ENCODE results near the gene NXPE3. TPM values are rescaled to one million over a fixed set of nuclear protein-coding genes. Genes with fewer than 3 reads are reported as not detected.

Gene NXPE3
- total RNA-seq, 2 experiments from 2014 or later: 37.4 to 37.5 TPM

DNA sequence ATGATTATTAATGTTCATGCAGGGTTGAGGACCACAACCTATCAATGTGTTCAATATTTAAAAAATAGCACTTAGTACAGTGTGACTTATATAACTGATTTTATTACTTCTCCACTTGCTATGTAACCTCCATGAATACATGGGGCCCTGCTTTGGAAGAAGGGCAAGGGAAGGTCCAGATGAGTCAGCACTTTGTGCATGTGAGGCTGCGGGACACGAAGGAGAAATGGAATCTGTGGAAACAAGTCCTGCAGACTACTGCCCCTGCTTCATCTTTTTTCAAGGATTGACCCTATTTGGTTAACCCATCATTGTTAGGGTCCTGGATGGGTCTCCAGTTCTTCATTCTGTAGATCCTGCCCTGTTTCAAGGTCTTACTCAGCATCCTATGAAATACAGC lies 1.6 kb downstream of the NXPE3 start:
- Histone ChIP-seq H3K4me3 (ENCODE audit: low read length) (no peak overlapping the region), H3K27ac (ENCODE audit: low read depth in 1 of 2, low read length in 2 of 2) (peak overlapping the region in 1 of 2 donors; percentile 87), H3K4me1 (ENCODE audit: insufficient read depth, low read length) (peaks cover 39% of the 10 kb centered on the region), H3K36me3 (ENCODE audit: insufficient read depth, low read length) (peaks cover 31% of the 10 kb centered on the region), H3K27me3 (ENCODE audit: control insufficient read depth in 1 of 2, insufficient read depth in 2 of 2, low read length in 2 of 2) (no peaks in the 10 kb centered on the region), H3K9me3 (ENCODE audit: control insufficient read depth in 1 of 2, insufficient read depth in 1 of 2, low read length in 2 of 2) (no peaks in the 10 kb centered on the region)
- intact Hi-C loops (cut with DNase I, micrococcal nuclease): loop anchor here in 1 of 2 experiments (2.0 kb wide), 1 partner anchor 50 kb away; no protein-coding TSS in a partner anchor
- ChIA-PET CTCF (interaction anchor here (1.8 kb wide), 1 partner anchor 22 kb away, joined by 6 read pairs; no protein-coding TSS in a partner anchor), POLR2A (interaction anchor here (0.6 to 1.1 kb wide), 2 partner anchors 20 to 207 kb away, joined by 3 to 4 read pairs; partner anchors contain the start of gene PCNP)
- Mint-ChIP-seq H3K4me1 (ENCODE audit: low read depth) (peaks cover 73% of the 10 kb centered on the region), H3K9me3 (no peaks in the 10 kb centered on the region), H3K27ac (peak overlapping the region; percentile 100), H3K36me3 (ENCODE audit: low read depth) (peaks cover 49% of the 10 kb centered on the region), H3K27me3 (no peaks in the 10 kb centered on the region), H3K4me3 (peak overlapping the region; percentile 98)
- peak in 1 of 14 experiments; percentile 21 for DNase-seq
- TF ChIP-seq CTCF (IDR thresholded peaks at IDR 0.05): no peak
- ATAC-seq (ENCODE audit: poor library complexity): no peak

- Mint-ChIP-seq H3K36me3 (ENCODE audit: low read depth) (peaks cover 54% of the 10 kb centered on the region), H3K4me3 (peak overlapping the region; percentile 98), H3K9me3 (no peaks in the 10 kb centered on the region), H3K27ac (peak overlapping the region; percentile 100), H3K4me1 (ENCODE audit: low read depth) (peaks cover 78% of the 10 kb centered on the region), H3K27me3 (no peaks in the 10 kb centered on the region)
- Histone ChIP-seq H3K27ac (ENCODE audit: low read depth in 1 of 2, low read length in 2 of 2) (no peak overlapping the region), H3K27me3 (ENCODE audit: control insufficient read depth in 1 of 2, insufficient read depth in 2 of 2, low read length in 2 of 2) (no peaks in the 10 kb centered on the region), H3K9me3 (ENCODE audit: control insufficient read depth in 1 of 2, insufficient read depth in 1 of 2, low read length in 2 of 2) (no peaks in the 10 kb centered on the region), H3K4me3 (ENCODE audit: low read length) (no peak overlapping the region), H3K4me1 (ENCODE audit: insufficient read depth, low read length) (peaks cover 44% of the 10 kb centered on the region), H3K36me3 (ENCODE audit: insufficient read depth, low read length) (peaks cover 36% of the 10 kb centered on the region)
- no peak for DNase-seq
- ChIA-PET POLR2A (interaction anchor here (1.1 kb wide), 1 partner anchor 207 kb away, joined by 4 read pairs; the partner anchor contains the start of gene PCNP), CTCF (interaction anchor here (1.8 kb wide), 1 partner anchor 22 kb away, joined by 6 read pairs; no protein-coding TSS in a partner anchor)
- intact Hi-C loops (cut with DNase I, micrococcal nuclease): loop anchor here in 1 of 2 experiments (2.0 kb wide), 1 partner anchor 50 kb away; no protein-coding TSS in a partner anchor
- TF ChIP-seq CTCF (IDR thresholded peaks at IDR 0.05): no peak
- no peak for ATAC-seq (ENCODE audit: poor library complexity)
These were observed 2.2 kb downstream of the NXPE3 start for GRCh38 chr3:101781166-101781565.

DNA sequence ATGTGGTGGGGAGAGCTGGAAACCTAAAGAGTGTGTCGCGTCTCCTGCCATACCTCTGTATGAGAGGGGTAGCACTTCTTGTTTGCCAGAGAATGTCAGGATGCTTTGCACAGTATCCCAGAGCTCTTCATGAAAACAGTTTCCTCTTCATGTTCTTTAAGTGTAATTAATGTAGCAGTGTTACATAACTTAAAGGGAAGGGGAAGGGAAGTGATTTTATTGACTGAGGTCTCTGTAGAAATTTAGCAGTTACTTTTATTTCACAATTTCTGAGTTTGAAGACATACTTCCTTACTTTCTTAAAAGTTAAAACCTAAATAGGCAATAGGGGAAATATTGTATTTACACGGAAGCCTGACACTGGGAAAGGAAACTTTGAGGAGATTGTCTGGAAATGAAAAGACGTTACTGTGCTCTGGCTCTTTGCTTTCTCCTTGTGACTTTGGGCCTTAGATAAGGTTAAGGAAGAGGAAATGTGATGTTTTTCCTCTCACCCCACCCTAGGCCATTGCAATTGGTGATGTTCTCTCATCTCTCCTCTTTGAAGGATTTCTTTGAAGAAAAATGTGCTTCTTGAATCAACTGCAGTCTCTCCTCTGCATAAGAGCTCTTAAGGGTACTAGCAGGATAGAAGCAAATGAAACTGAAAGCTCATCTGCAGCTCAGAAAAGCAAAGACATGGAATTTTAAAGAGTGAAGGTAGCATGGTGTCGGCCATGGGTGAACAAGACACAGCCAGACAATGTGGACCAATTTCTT lies 6.0 kb downstream of the NXPE3 start:
- Mint-ChIP-seq H3K36me3 (ENCODE audit: low read depth) (peaks cover 79% of the 10 kb centered on the region), H3K9me3 (no peaks in the 10 kb centered on the region), H3K4me3 (peak overlapping the region; percentile 79), H3K27ac (peak overlapping the region; percentile 92), H3K4me1 (ENCODE audit: low read depth) (peaks cover 72% of the 10 kb centered on the region), H3K27me3 (no peaks in the 10 kb centered on the region)
- Histone ChIP-seq H3K36me3 (ENCODE audit: insufficient read depth, low read length) (peaks cover 69% of the 10 kb centered on the region), H3K4me1 (ENCODE audit: insufficient read depth, low read length) (peaks cover 32% of the 10 kb centered on the region), H3K27me3 (ENCODE audit: control insufficient read depth in 1 of 2, insufficient read depth in 2 of 2, low read length in 2 of 2) (no peaks in the 10 kb centered on the region), H3K27ac (ENCODE audit: low read depth in 1 of 2, low read length in 2 of 2) (peak overlapping the region; percentile 64 to 65), H3K4me3 (ENCODE audit: low read length) (peak overlapping the region; percentile 30), H3K9me3 (ENCODE audit: control insufficient read depth in 1 of 2, insufficient read depth in 1 of 2, low read length in 2 of 2) (no peaks in the 10 kb centered on the region)
- TF ChIP-seq CTCF (IDR thresholded peaks at IDR 0.05): no peak
- ATAC-seq (ENCODE audit: poor library complexity) (peak; percentile 89), DNase-seq (peak in 3 of 14 experiments; percentile 52 to 63 (median 54))
- intact Hi-C loops (cut with DNase I, micrococcal nuclease): no loop called here
- CTCF ChIA-PET: interaction anchor here (1.1 to 1.5 kb wide), 4 partner anchors 10 to 60 kb away, joined by 3 to 6 read pairs (median 4); no protein-coding TSS in a partner anchor
- POLR2A ChIA-PET: interaction anchor here (0.7 to 3.1 kb wide), 11 partner anchors 11 to 444 kb away, joined by 3 to 14 read pairs (median 7); partner anchors contain the start of genes CEP97, NFKBIZ and RPL24
